GM19351 (cell line): Measurements from ENCODE around the gene SIDT1.

Experiments used
- ATAC-seq: cut with Tn5 transposase; IDR thresholded peaks from one replicate; pipeline ENCODE4 v1.9.1; 2021; ENCODE audit warnings: mild to moderate bottlenecking, moderate library complexity; ENCODE audit not compliant: unreplicated experiment

SIDT1 gene

GRCh38 chr3:113668015-113668414 is 135.7 kb downstream of the SIDT1 start:
- no peak for ATAC-seq

DNA sequence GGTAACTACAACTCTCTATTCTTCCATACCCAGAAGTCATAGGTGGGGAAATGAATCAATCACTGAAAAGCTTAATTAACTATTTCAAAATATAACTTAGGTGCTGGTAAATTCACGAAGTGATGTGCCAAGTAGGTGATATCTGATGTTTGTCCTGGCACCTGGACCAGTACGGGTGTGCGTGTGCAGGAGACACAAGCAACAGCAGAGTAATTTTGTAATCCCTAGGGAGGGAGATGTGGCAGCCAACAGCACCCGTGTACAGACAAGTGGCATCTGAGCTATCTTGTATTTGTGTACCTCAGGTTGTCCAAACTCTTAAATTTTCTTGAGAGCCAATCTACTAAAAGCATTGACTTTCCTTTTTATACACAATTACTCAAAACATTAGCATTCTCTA is 141.2 kb downstream of the SIDT1 start:
- ATAC-seq: no peak

- no peak for ATAC-seq
Observed at GRCh38 chr3:113676261-113676660, 143.9 kb downstream of the SIDT1 start.

DNA sequence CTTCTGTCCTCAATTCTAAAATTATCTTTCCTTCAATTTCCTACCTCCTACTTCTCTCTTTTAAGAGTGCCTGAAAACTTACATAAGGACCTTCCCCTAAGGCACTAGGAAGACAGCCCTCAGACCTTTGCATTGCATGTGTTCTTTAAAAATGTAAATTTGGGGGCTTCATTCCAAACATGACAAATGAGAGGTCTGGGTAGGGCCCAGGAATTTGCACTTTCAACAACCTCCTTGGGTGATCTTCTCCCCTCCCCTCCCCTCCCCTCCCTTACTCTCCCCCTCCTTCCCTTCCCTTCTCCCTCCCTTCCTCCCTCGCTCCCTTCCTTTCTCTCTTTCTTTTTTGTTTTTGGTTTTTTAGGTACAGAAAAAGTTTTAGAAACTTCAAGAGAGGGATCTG is 145.4 kb downstream of the SIDT1 start:
- ATAC-seq: no peak

- ATAC-seq: no peak
Observed at GRCh38 chr3:113678773-113679172, 146.4 kb downstream of the SIDT1 start.
